Activated CD4-positive, alpha-beta T cell treated with anti-CD3 and anti-CD28 coated beads, Interleukin-2, amount 50 U/mL, for 48 hours (primary cell): ENCODE results near the gene MRPL28.
A peak's percentile ranks its signal among the peaks of the same experiment; 100 is the strongest.
"Not testable (repeated sequence)": the region's sequence is repeated elsewhere in the genome, so short reads cannot be mapped to it uniquely, and the experiment has no call there.

ENCODE experiments used
- DNase-seq, 2 experiments: peaks; one replicate each; pipeline ENCODE4 v3.0.0-alpha.2; 2020

Gene MRPL28

GRCh38 chr16:370443-370842 is at the start of gene MRPL28:
Gene MRPL28, minus strand, starts transcription at chr16:370538. Its CDS starts 320 bp downstream, at chr16:370218.
- peak; percentile 97 for DNase-seq

- DNase-seq: not testable (repeated sequence)
These were observed 44.8 kb upstream of the MRPL28 start for GRCh38 chr16:415170-415498.

- no peak for DNase-seq
These were observed 44.2 kb upstream of the MRPL28 start for GRCh38 chr16:414395-415169.

GRCh38 chr16:411576-412265 is 41.4 kb upstream of the MRPL28 start:
- no peak for DNase-seq

- no peak for DNase-seq
These were observed 40.3 kb upstream of the MRPL28 start for GRCh38 chr16:410516-411178.

GRCh38 chr16:407253-407652 is 36.9 kb upstream of the MRPL28 start:
- DNase-seq: no peak

GRCh38 chr16:405548-406506 is 35.5 kb upstream of the MRPL28 start:
- no peak for DNase-seq

- no peak for DNase-seq
These were observed 34.7 kb upstream of the MRPL28 start for GRCh38 chr16:404971-405486.

GRCh38 chr16:401468-402348 is 31.4 kb upstream of the MRPL28 start, which contains the start of gene DECR2:
Gene DECR2, plus strand, starts transcription at chr16:401885. Its CDS starts 79 bp downstream, at chr16:401964.
- peak; percentile 99 to 100 for DNase-seq

- no peak for DNase-seq
These were observed 29.8 kb upstream of the MRPL28 start for GRCh38 chr16:400061-400591.

- no peak for DNase-seq
These were observed 29.1 kb upstream of the MRPL28 start for GRCh38 chr16:399340-400019.

GRCh38 chr16:398561-399339 is 28.4 kb upstream of the MRPL28 start:
- DNase-seq: no peak

- DNase-seq: peak in 1 of 2 experiments; percentile 33
These were observed 27.5 kb upstream of the MRPL28 start for GRCh38 chr16:397736-398332.

- DNase-seq: no peak
These were observed 26.9 kb upstream of the MRPL28 start, which contains the start of gene NME4 for GRCh38 chr16:397135-397661. Gene NME4, plus strand, starts transcription at chr16:397199. Its CDS starts 24 bp downstream, at chr16:397223.

GRCh38 chr16:396605-397004 is 26.3 kb upstream of the MRPL28 start:
- DNase-seq: no peak

- DNase-seq: no peak
These were observed 25.9 kb upstream of the MRPL28 start for GRCh38 chr16:396199-396598.

- DNase-seq: no peak
These were observed 22.2 kb upstream of the MRPL28 start for GRCh38 chr16:392450-393030.

GRCh38 chr16:391885-392335 is 21.6 kb upstream of the MRPL28 start:
- DNase-seq: peak; percentile 86 to 90
